OCI-LY1 (cell line): Measurements from ENCODE around the gene GLYATL1B.
"Not testable (repeated sequence)": the region's sequence is repeated elsewhere in the genome, so short reads cannot be mapped to it uniquely, and the experiment has no call there.

Source experiments
- EZH2 ChIP-seq: fragments of 200-600 bp; sonication (generic), shearing (Covaris generic); IDR thresholded peaks from 2 replicates; pipeline ENCODE4 v1.8.0; 2017; ENCODE audit warnings: borderline replicate concordance, mixed run types, mild to moderate bottlenecking, antibody characterized with exemption, low read length, moderate library complexity, mixed read lengths
- TF ChIP-seq, protein P1 (sequence below): fragments of 200-600 bp; sonication (generic), shearing (Covaris generic); IDR thresholded peaks from 2 replicates; pipeline ENCODE4 v1.5.1; 2017; ENCODE audit warnings: mild to moderate bottlenecking, antibody characterized with exemption, low read length, moderate library complexity, mixed read lengths

DNA sequence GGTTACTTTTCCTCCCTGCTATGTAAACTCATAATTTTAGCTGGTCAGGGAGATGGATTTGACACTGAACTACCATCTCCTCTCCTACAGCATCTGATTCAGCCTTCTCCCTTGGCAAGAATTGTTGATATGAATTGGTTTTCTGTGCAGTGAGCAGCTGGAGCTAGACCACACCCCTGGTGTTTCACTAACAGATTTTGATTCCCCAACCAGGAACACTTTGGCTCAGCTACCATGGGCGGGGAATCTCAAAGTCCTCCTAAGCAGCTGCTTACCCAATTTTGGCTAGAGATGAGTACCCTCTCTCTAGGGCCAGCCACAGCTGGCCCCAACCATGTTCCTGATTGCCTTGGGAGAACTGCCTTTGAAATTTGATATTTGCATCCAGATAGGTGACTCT, 48.7 kb upstream of the GLYATL1B start:
- TF ChIP-seq, protein P1, sequence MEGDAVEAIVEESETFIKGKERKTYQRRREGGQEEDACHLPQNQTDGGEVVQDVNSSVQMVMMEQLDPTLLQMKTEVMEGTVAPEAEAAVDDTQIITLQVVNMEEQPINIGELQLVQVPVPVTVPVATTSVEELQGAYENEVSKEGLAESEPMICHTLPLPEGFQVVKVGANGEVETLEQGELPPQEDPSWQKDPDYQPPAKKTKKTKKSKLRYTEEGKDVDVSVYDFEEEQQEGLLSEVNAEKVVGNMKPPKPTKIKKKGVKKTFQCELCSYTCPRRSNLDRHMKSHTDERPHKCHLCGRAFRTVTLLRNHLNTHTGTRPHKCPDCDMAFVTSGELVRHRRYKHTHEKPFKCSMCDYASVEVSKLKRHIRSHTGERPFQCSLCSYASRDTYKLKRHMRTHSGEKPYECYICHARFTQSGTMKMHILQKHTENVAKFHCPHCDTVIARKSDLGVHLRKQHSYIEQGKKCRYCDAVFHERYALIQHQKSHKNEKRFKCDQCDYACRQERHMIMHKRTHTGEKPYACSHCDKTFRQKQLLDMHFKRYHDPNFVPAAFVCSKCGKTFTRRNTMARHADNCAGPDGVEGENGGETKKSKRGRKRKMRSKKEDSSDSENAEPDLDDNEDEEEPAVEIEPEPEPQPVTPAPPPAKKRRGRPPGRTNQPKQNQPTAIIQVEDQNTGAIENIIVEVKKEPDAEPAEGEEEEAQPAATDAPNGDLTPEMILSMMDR, result not testable (repeated sequence)
- not testable (repeated sequence) for TF ChIP-seq EZH2
